Suprapubic skin (tissue), 3 donors: Measurements from ENCODE around the gene SP2.

ENCODE experiments used
- CTCF ChIP-seq, 2 donors: fragments of 200-600 bp in 1 of 2; fragments of 450-650 bp in 1 of 2; sonication (generic) in 1 of 2; IDR thresholded peaks; one replicate each; pipeline ENCODE4 v1.5.1; 2016 to 2019; ENCODE audit warnings: antibody characterized with exemption in 2 of 2, mild to moderate bottlenecking in 1 of 2, moderate library complexity in 1 of 2
- EP300 ChIP-seq: sonication (generic); formaldehyde crosslinking; IDR thresholded peaks from one replicate; pipeline ENCODE4 v1.6.1; 2017; ENCODE audit warnings: antibody characterized with exemption
- POLR2A ChIP-seq, 2 donors: fragments of 450-650 bp; IDR thresholded peaks; one replicate each; pipeline ENCODE4 v1.6.1; 2017; ENCODE audit warnings: antibody characterized with exemption in 2 of 2, mild to moderate bottlenecking in 2 of 2, moderate library complexity in 2 of 2

GRCh38 chr17:47882247-47882646 is 13.8 kb upstream of the SP2 start:
- TF ChIP-seq EP300 = no peak
- TF ChIP-seq CTCF (IDR thresholded peaks at IDR 0.05) = no peak
- no peak for TF ChIP-seq POLR2A (IDR thresholded peaks at IDR 0.05)
